ENCODE measurements around the gene ZNF436. TPM values are rescaled to one million over a fixed set of nuclear protein-coding genes. Genes with fewer than 3 reads are reported as not detected.
"Not testable (repeated sequence)": the region's sequence is repeated elsewhere in the genome, so short reads cannot be mapped to it uniquely, and the experiment has no call there.

Gene ZNF436
- total and polyA plus RNA-seq, 2 of the 13 experiments (the other 11 are each of a cell fraction or from before 2014, with no cell fraction given): 4.3 to 9.9 TPM

GRCh38 chr1:23381233-23381885 is 11.7 kb upstream of the ZNF436 start (continued):
- TF ChIP-seq SUZ12 (IDR thresholded peaks at IDR 0.05; ENCODE audit: low read depth, low read length) (no peak), SMAD9 (CRISPR knock-in tag; IDR thresholded peaks at IDR 0.05) (no peak), CSRNP1 (CRISPR knock-in tag; IDR thresholded peaks at IDR 0.05) (no peak), THAP7 (CRISPR knock-in tag; IDR thresholded peaks at IDR 0.05) (no peak)

GRCh38 chr1:23380719-23381118 is 11.1 kb upstream of the ZNF436 start:
- intact Hi-C loops (cut with micrococcal nuclease; ENCODE audit: unreplicated experiment): no loop called here
- H2AFZ ChIP-seq (ENCODE audit: low read length): no peak overlapping the region

GRCh38 chr1:23380236-23380635 is 10.6 kb upstream of the ZNF436 start:
- POLR2A ChIA-PET: interaction anchor here (0.7 to 1.1 kb wide), 2 partner anchors 11 to 36 kb away, joined by 3 to 4 read pairs; partner anchors contain the start of genes HNRNPR and ZNF436

More at GRCh38 chr1:23380719-23381118, 11.1 kb upstream of the ZNF436 start:
- peaks cover 36% of the 10 kb centered on the region for H3K4me1 ChIP-seq (ENCODE audit: insufficient read depth, low read length)
- ChIA-PET CTCF (ENCODE audit: low intra/inter-chr PET ratio, low total read pairs) (no interaction called here), POLR2A (interaction anchor here (1.1 kb wide), 1 partner anchor 11 kb away, joined by 3 read pairs; the partner anchor contains the start of gene ZNF436)
- H3K4me3 ChIP-seq (replicated peaks in 1 of 3; ENCODE audit: insufficient read depth in 1 of 3, low read depth in 2 of 3, low read length in 3 of 3): no peak overlapping the region
- no peaks in the 10 kb centered on the region for H3K27me3 ChIP-seq (ENCODE audit: control insufficient read depth in 1 of 2, insufficient read depth in 2 of 2, low read length in 2 of 2)
- DNase-seq (ENCODE audit: low spot score) (no peak), FAIRE-seq (no peak), ATAC-seq (no peak)
- no peak overlapping the region for H3K27ac ChIP-seq (ENCODE audit: extremely low read length, insufficient read depth, low read length)
- H3K36me3 ChIP-seq (replicated peaks in 1 of 2; ENCODE audit: control insufficient read depth in 1 of 2, insufficient read depth in 2 of 2, low read length in 2 of 2): peaks cover 7 to 23% of the 10 kb centered on the region in 2 experiments; a peak in 4 of 5 replicates
- in situ Hi-C loops (cut with HindIII; ENCODE audit: extremely low pct_ligation_motif_present, low pct_unique_long_range_greater_than_20kb): no loop called here
- TF ChIP-seq SMARCE1 (IDR thresholded peaks at IDR 0.05; ENCODE audit: borderline replicate concordance) (no peak), RBM22 (optimal IDR thresholded peaks at IDR 0.05; ENCODE audit: low read length) (peak; percentile 40), ATF4 (CRISPR knock-in tag; IDR thresholded peaks at IDR 0.05) (no peak)
- H3K4me2 ChIP-seq (ENCODE audit: low read depth, low read length): no peak overlapping the region
- no peaks in the 10 kb centered on the region for H3K9me3 ChIP-seq (ENCODE audit: low read length)
- 75% methylated on average over 5 of the region's 5 CpGs for WGBS (ENCODE audit: low lambda C conversion rate)
- no peak overlapping the region for H3K9ac ChIP-seq (ENCODE audit: insufficient read depth, low read depth, low read length)
- no peaks in the 10 kb centered on the region for H3K79me2 ChIP-seq (ENCODE audit: insufficient read depth, low read length)
- no peaks in the 10 kb centered on the region for H4K20me1 ChIP-seq (ENCODE audit: insufficient read depth, low read length)
- BruUV-seq (replicated peaks): no TSS peak

More at GRCh38 chr1:23380236-23380635, 10.6 kb upstream of the ZNF436 start:
- H3K4me3 ChIP-seq (replicated peaks in 1 of 3; ENCODE audit: insufficient read depth in 1 of 3, low read depth in 2 of 3, low read length in 3 of 3); H3K27me3 ChIP-seq (ENCODE audit: control insufficient read depth in 1 of 2, insufficient read depth in 2 of 2, low read length in 2 of 2); ATAC-seq; H3K79me2 ChIP-seq (ENCODE audit: insufficient read depth, low read length); BruUV-seq (replicated peaks); H3K4me2 ChIP-seq (ENCODE audit: low read depth, low read length); FAIRE-seq; CTCF ChIA-PET (ENCODE audit: low intra/inter-chr PET ratio, low total read pairs); H3K9me3 ChIP-seq (ENCODE audit: low read length); H4K20me1 ChIP-seq (ENCODE audit: insufficient read depth, low read length); H3K27ac ChIP-seq (ENCODE audit: extremely low read length, insufficient read depth, low read length); H3K9ac ChIP-seq (ENCODE audit: insufficient read depth, low read depth, low read length); H2AFZ ChIP-seq (ENCODE audit: low read length); DNase-seq (ENCODE audit: low spot score); intact Hi-C loops (cut with micrococcal nuclease; ENCODE audit: unreplicated experiment); in situ Hi-C loops (cut with HindIII; ENCODE audit: extremely low pct_ligation_motif_present, low pct_unique_long_range_greater_than_20kb): not testable (repeated sequence)
- Histone ChIP-seq H3K36me3 (replicated peaks in 1 of 2; ENCODE audit: control insufficient read depth in 1 of 2, insufficient read depth in 2 of 2, low read length in 2 of 2) (peaks cover 6 to 23% of the 10 kb centered on the region in 2 experiments; a peak in 4 of 5 replicates), H3K4me1 (ENCODE audit: insufficient read depth, low read length) (peaks cover 34% of the 10 kb centered on the region)
- WGBS (ENCODE audit: low lambda C conversion rate): 69% methylated on average over 4 of the region's 4 CpGs

All from HepG2 (cell line).